Keratinocyte (primary cell): ENCODE results near the gene CD200R1. TPM values are rescaled to one million over a fixed set of nuclear protein-coding genes. Genes with fewer than 3 reads are reported as not detected.

Source experiments
- DNase-seq: peaks from one replicate; pipeline ENCODE4 v3.0.0-alpha.2; 2011; ENCODE audit warnings: low read depth, missing footprints, low spot score
- FAIRE-seq: peaks from 2 replicates; lab custom pipeline; 2011; peaks lifted over from hg19 to GRCh38; lab: Jason Lieb, UNC
- H2AFZ ChIP-seq: 2 replicates; pipeline ENCODE4 v1.6.0; 2012; ENCODE audit warnings: low read length, control low read depth, inconsistent platforms; ENCODE audit not compliant: control insufficient read depth
- H3K27ac ChIP-seq: 2 replicates; pipeline ENCODE4 v1.5.1; 2011; ENCODE audit warnings: low read length; ENCODE audit not compliant: control insufficient read depth, insufficient read depth
- H3K27me3 ChIP-seq: 3 replicates; pipeline ENCODE4 v1.6.0; 2011; ENCODE audit warnings: low read length; ENCODE audit not compliant: control insufficient read depth, insufficient read depth; ENCODE audit errors: extremely low read depth
- H3K36me3 ChIP-seq, 2 experiments: 2 replicates in 1 of 2; 3 replicates in 1 of 2; pipeline ENCODE4 v1.5.1; 2011; ENCODE audit warnings: low read length in 2 of 2, mild to moderate bottlenecking in 1 of 2; ENCODE audit not compliant: control insufficient read depth in 2 of 2, insufficient read depth in 2 of 2; ENCODE audit errors: extremely low read depth in 1 of 2
- H3K4me1 ChIP-seq: 3 replicates; pipeline ENCODE4 v1.5.1; 2011; ENCODE audit warnings: low read length; ENCODE audit not compliant: control insufficient read depth, insufficient read depth; ENCODE audit errors: extremely low read depth
- H3K4me2 ChIP-seq: 3 replicates; pipeline ENCODE4 v1.6.0; 2011; ENCODE audit warnings: low read depth, low read length; ENCODE audit not compliant: control insufficient read depth, insufficient read depth; ENCODE audit errors: extremely low read depth
- H3K4me3 ChIP-seq, 3 experiments: fragments of 200-600 bp in 1 of 3; sonication (generic) in 1 of 3; 2 replicates in 2 of 3; 3 replicates in 1 of 3; pipeline ENCODE4 v1.5.1; 2011 to 2016; ENCODE audit warnings: low read length in 3 of 3, mild to moderate bottlenecking in 3 of 3, control low read depth in 2 of 3, inconsistent platforms in 1 of 3, low read depth in 1 of 3, mixed read lengths in 1 of 3, mixed run types in 1 of 3, moderate library complexity in 1 of 3; ENCODE audit not compliant: control insufficient read depth in 2 of 3, insufficient read depth in 2 of 3; ENCODE audit errors: extremely low read depth in 1 of 3
- H3K79me2 ChIP-seq: 2 replicates; pipeline ENCODE4 v1.6.0; 2012; ENCODE audit warnings: low read length; ENCODE audit not compliant: control insufficient read depth, insufficient read depth
- H3K9ac ChIP-seq: 3 replicates; pipeline ENCODE4 v1.6.0; 2011; ENCODE audit warnings: low read length; ENCODE audit not compliant: control insufficient read depth, insufficient read depth; ENCODE audit errors: extremely low read depth
- H3K9me1 ChIP-seq: 3 replicates; pipeline ENCODE4 v1.6.0; 2011; ENCODE audit warnings: low read length; ENCODE audit not compliant: control insufficient read depth, insufficient read depth; ENCODE audit errors: extremely low read depth
- H3K9me3 ChIP-seq: 2 replicates; pipeline ENCODE4 v1.5.1; 2012; ENCODE audit warnings: low read depth, low read length; ENCODE audit not compliant: control insufficient read depth
- H4K20me1 ChIP-seq: 3 replicates; pipeline ENCODE4 v1.6.0; 2011; ENCODE audit warnings: low read length; ENCODE audit not compliant: control insufficient read depth, insufficient read depth; ENCODE audit errors: extremely low read depth
- CTCF ChIP-seq, 3 experiments: IDR thresholded peaks in 1 of 3; conservative IDR thresholded peaks in 1 of 3; optimal IDR thresholded peaks in 1 of 3; 2 replicates in 2 of 3; 3 replicates in 1 of 3; pipeline versions ENCODE3 to v1.5.1; 2011; ENCODE audit warnings: low read length in 3 of 3, mild to moderate bottlenecking in 3 of 3, moderate library complexity in 2 of 3, control low read depth in 1 of 3, inconsistent platforms in 1 of 3; ENCODE audit not compliant: insufficient read depth in 2 of 3; ENCODE audit errors: extremely low read depth in 1 of 3
- EZH2 ChIP-seq: IDR thresholded peaks from one replicate; pipeline ENCODE4 v1.6.1; 2012; ENCODE audit warnings: inconsistent platforms, mild to moderate bottlenecking, low read length, moderate library complexity
- dilution Hi-C: fragments of 300-500 bp; cut with MboI; formaldehyde crosslinking; loops from one replicate; pipeline ENCODE4 v1.7.0; 2020; ENCODE audit warnings: low sequenced_read_pairs; ENCODE audit not compliant: extremely low pct_ligation_motif_present
- polyA plus RNA-seq, 5 experiments: library from polyadenylated mRNA; depleted of rRNA in 3 of 5; stranded (reverse) in 3 of 5; stranded (forward) in 1 of 5; unstranded in 1 of 5; fragments of >200 nt; gene quantifications; 1 replicate in 1 of 5; 2 replicates in 3 of 5; 3 replicates in 1 of 5; pipeline versions ENCODE4 v1.2.1 to v1.2.3, GENCODE V29; 2011 to 2012; ENCODE audit warnings: missing spikeins in 2 of 5, low read depth in 1 of 5, low replicate concordance in 1 of 5

CD200R1 gene
- polyA plus RNA-seq, 1 donor (not counting 4 experiments of a cell fraction or from before 2014, with no cell fraction given): 1.6 TPM

GRCh38 chr3:112884678-112885290 lies 90.1 kb downstream of the CD200R1 start:
- H3K4me1 ChIP-seq: no peaks in the 10 kb centered on the region
- no peak overlapping the region for H3K27ac ChIP-seq
- no peak overlapping the region for H3K4me2 ChIP-seq
- no peaks in the 10 kb centered on the region for H4K20me1 ChIP-seq
- H3K9me3 ChIP-seq: no peaks in the 10 kb centered on the region
- H3K27me3 ChIP-seq: no peaks in the 10 kb centered on the region
- dilution Hi-C loops: no loop called here
- no peaks in the 10 kb centered on the region for H3K9me1 ChIP-seq
- DNase-seq (no peak), FAIRE-seq (no peak)
- TF ChIP-seq CTCF (optimal IDR thresholded peaks at IDR 0.05 in 1 of 3, IDR thresholded peaks at IDR 0.05 in 1 of 3, conservative IDR thresholded peaks at IDR 0.05 in 1 of 3; ENCODE audit: extremely low read depth in 1 of 3, insufficient read depth in 2 of 3, low read length in 3 of 3): no peak
- TF ChIP-seq EZH2: no peak
- H3K36me3 ChIP-seq: no peaks in the 10 kb centered on the region
- H3K4me3 ChIP-seq: no peak overlapping the region
- H3K9ac ChIP-seq: no peak overlapping the region
- no peaks in the 10 kb centered on the region for H3K79me2 ChIP-seq
- no peak overlapping the region for H2AFZ ChIP-seq

GRCh38 chr3:112881891-112882290 lies 93.0 kb downstream of the CD200R1 start:
- Histone ChIP-seq H3K27me3 (no peaks in the 10 kb centered on the region), H2AFZ (no peak overlapping the region), H3K9ac (no peak overlapping the region), H3K79me2 (no peaks in the 10 kb centered on the region), H3K36me3 (no peaks in the 10 kb centered on the region), H3K9me1 (no peaks in the 10 kb centered on the region), H3K4me3 (no peak overlapping the region), H4K20me1 (no peaks in the 10 kb centered on the region), H3K4me2 (no peak overlapping the region), H3K4me1 (no peaks in the 10 kb centered on the region), H3K27ac (no peak overlapping the region), H3K9me3 (no peaks in the 10 kb centered on the region)
- no peak for FAIRE-seq
- TF ChIP-seq CTCF (optimal IDR thresholded peaks at IDR 0.05 in 1 of 3, IDR thresholded peaks at IDR 0.05 in 1 of 3, conservative IDR thresholded peaks at IDR 0.05 in 1 of 3; ENCODE audit: extremely low read depth in 1 of 3, insufficient read depth in 2 of 3, low read length in 3 of 3) (no peak), EZH2 (no peak)
- dilution Hi-C loops: no loop called here
- no peak for DNase-seq
